NCI-H187 treated with DMSO at 0.1 percent for 48 hours (cell line): ENCODE results near the gene UBE2E2.
"Not testable (repeated sequence)": the region's sequence is repeated elsewhere in the genome, so short reads cannot be mapped to it uniquely, and the experiment has no call there.

Experiments used
- DNase-seq: peaks from one replicate; lab custom pipeline; 2025; lab: John Stamatoyannopoulos, UW

The UBE2E2 gene

DNA sequence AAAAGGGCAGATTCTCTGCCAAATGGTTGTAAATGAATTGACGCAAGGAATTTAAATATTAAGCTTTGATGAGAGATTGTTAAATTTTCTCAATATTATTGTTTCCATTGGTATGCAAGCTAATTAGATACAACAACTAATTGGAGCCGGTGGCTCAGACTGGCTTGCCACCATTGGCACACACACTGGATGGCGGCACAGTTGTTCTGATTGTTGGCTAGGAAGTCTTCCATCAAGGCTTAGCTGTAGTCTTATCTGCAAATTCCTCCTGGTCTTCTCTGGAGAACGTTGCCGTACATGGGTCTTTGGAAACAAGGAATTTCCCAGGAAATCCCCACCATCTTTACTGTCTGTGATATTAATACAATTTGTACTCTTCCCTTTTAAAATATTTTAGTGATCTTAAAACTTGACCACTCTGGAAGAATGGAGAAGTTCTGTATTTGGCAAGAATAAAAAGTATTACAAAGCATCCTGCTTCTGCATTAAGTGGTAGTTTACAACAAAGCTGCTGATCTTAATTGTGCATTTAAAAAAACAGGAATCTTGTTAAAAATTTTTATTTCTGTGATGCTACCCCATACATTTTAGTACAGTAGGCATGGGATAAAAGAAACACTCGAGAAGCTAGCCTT is 126.5 kb downstream of the UBE2E2 start:
- no peak for DNase-seq

DNA sequence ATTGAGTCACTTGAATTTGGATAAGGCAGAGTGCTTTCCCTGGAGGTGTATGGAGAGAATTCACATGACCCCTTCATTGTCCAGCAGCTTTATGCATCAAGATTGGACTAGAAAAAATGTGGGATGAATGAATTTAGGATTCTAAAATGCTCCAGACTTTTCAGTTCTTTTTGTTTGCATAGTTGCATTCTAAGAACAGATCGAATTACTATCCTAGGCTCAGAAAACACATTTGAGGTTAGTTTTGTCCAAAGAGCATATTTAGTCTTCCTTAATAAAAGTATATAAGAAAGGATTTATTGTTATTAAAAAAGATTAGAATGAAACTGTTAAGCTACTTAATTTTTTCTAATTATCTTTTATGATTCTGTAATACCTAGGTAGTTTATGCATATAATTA is 127.4 kb downstream of the UBE2E2 start:
- no peak for DNase-seq

DNA sequence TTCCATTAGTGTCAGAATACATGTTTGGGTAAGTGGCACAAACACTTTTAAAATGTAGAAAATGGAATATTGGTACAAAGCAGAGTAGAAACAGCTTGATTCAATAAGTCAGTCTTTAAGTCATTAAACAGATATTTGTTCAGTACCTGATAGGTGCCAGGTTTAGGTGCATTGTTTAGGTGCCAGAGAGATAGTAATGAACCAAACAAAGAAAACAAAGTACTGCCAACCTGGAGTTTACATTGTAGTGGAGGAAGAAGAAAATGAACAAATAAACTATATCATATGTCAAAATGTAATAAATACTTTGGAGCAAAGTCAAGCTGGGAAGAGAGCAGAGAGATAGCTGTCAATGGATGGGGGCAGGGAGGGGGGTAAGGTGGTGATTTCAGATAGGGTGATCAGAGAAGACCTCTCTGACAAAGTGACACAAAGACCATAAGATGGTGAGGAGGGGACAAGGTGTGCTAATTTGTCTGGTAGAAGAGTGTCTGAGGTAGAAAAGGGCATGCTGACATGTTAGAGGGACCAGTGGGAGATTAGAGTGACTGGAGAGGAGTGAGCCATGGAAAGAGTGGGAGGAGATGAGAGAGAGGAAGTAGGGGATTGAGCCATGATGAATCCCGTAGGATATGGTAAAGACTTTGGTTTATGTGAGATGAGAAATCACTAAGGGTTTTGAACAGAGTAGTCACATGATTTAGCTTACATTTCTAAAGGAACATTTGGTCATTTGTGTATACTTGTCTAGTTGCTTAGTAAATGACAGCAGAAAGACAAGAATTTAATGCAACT is 128.2 kb downstream of the UBE2E2 start:
- no peak for DNase-seq

DNA sequence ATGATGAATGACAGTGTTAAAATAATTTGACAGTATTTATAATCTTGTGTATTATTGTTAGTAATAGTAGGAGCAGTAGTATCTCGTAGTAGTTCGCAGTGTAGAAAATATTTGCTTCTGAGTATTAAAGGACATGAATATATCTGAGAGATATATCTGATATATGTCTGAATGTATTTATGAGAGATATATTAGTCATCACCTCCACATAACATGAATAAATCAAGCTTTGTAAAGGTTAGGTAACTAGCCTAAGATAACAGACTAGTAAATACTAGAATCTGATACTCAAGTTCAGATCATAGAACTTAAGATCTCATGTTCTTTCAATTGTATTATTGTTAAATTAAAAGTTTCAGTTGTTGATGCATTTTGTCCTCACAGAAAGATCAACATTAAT is 130.5 kb downstream of the UBE2E2 start:
- no peak for DNase-seq

DNA sequence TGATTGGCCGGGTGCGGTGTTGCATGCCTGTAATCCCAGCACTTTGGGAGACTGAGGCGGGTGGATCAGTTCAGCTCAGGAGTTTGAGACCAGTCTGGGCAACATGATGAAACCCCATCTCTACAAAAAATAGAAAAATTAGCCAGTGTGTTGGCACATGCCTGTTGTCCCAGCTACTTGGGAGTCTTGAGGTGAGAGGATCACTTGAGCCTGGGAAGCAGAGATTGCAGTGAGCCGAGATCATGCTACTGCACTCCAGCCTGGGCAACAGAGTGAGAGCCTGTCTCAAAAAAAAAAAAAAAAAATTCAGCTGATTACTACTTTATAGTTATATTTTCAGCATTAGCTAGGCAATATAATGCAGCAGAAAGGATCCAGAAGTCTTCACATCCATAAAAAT is 133.7 kb downstream of the UBE2E2 start:
- DNase-seq = not testable (repeated sequence)

DNA sequence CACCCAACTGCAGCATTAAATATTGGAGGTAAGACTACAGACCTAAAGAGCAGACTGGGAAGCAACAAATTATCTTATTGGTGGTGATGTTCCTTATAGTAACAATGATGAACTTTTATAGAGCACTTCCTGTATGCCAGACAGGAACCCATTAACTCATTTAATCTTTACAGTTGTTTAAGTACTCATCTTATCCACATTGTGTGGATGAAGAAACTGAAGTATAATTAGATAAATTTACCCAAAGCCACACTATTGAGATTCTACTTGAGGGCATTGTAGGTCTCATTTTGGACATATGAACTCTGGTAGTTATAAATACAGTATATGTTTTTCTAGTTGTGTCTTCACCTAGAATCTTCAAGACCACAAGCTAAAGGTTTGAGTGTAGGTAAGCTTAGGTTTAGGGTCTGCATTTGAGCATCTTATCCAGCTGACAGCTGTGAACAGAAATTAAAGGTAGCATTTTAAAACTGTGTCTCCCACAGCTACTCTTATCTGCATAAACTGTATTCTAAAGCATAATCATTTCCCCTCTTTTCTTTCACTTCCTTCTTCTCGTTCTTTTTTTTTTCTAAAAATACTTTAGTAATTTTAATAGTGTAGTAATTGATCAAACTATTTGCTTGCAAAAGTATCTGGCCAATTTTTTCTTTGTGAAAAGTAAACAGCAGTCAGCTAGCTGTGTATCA is 138.2 kb downstream of the UBE2E2 start:
- no peak for DNase-seq

DNA sequence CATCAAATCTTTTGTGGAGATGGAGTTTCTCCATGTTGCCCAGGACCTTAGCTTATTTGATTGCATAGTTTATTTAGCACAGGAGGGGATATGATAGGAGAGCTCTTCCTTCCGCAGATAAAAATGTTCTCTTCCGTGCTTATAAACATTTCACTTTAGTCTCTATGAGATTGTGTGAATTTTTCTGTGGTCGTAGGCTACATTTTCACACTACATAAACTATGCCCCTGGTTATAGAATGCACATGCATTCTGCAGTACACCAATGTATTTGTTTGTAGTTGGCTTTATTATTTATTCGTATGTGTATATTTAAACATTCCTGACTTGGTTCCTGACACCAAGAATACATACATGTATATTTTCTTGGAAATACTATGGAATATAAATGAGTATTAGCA is 139.2 kb downstream of the UBE2E2 start:
- DNase-seq = no peak

DNA sequence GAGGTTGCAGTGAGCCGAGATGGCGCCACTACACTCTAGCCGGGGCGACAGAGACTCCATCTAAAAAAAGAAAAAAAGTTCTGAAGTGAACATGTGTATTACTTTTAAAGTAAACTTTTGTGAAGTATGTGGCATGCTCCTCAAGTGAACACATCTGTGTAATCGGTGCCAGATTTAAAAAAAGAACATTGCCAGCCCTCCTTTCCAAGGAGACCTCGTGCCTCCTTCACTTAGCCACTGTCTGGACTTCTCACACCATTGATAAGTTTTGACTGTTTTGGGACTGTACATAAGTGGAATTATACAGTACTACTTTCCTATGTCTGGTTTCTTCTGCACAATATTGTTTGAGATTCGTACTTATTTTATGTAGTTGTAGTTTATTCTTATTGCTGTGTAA is 140.4 kb downstream of the UBE2E2 start:
- no peak for DNase-seq

GRCh38 chr3:23344886-23345285 is 141.8 kb downstream of the UBE2E2 start:
- DNase-seq = no peak

DNA sequence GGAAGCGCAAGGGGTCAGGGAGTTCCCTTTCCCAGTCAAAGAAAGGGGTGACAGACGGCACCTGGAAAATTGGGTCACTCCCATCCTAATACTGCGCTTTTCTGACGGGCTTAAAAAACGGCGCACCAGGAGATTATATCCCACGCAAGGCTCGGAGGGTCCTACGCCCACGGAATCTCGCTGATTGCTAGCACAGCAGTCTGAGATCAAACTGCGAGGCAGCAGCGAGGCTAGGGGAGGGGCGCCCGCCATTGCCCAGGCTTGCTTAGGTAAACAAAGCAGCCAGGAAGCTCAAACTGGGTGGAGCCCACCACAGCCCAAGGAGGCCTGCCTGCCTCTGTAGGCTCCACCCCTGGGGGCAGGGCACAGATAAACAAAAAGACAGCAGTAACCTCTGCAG is 146.3 kb downstream of the UBE2E2 start:
- not testable (repeated sequence) for DNase-seq

- no peak for DNase-seq
Observed at GRCh38 chr3:23356169-23356568, 153.0 kb downstream of the UBE2E2 start.

DNA sequence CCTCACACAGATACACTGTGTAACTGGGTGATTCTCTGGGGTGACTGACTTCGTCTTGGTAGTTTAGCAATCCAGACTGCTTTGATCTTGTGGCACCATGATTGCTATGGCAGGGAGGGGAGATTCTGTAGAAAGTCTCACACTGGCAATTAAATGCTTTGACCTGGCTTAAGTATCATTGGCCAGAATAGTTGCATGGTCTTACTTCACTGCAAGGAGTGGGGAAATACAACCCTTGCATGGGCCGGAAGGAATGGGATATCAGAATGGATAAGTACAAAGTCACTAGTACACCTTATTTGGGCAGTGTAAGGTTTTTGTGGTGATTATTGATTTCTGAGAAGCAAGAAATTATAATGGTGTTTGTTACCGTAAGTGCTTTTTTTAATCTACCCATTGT is 153.8 kb downstream of the UBE2E2 start:
- DNase-seq = no peak

GRCh38 chr3:23359116-23359515 is 156.0 kb downstream of the UBE2E2 start:
- no peak for DNase-seq

GRCh38 chr3:23365066-23365465 is 161.9 kb downstream of the UBE2E2 start:
- no peak for DNase-seq

- DNase-seq = no peak
Observed at GRCh38 chr3:23368731-23369130, 165.6 kb downstream of the UBE2E2 start.

GRCh38 chr3:23372285-23372684 is 169.2 kb downstream of the UBE2E2 start:
- no peak for DNase-seq

DNA sequence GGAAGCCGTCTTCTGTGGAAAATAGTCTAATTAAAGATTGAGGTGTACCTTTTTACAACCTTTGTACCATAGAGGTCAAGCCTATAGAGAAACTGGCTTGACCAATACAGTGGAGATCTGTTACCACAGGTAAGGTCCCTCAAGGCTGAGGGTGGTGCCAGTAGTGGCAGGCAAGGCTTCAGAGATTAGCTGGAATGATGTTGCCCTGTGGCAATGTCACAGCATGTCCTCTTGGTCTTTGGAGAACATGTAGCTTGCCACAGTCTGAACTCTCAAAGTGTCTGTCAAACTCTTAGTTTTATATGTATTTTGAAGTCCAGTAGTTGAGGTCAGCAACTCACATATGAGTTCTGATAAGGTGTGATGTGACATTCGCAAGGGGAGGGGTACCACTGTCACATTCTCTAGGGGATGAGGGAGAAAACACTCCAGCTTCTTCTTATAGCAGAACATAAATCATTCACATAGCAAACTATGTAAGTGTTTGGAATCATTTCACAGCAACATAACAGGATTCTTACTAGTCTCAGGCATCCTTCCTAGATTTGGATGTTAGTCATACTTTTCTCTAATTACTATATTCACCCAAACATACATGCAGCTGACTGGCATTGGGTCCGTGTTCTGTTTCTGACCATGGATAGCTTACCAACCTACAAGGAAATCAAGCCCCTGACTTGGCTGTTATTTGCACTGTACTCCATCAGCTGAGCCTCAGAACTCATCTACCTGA is 173.6 kb downstream of the UBE2E2 start:
- DNase-seq = no peak

DNA sequence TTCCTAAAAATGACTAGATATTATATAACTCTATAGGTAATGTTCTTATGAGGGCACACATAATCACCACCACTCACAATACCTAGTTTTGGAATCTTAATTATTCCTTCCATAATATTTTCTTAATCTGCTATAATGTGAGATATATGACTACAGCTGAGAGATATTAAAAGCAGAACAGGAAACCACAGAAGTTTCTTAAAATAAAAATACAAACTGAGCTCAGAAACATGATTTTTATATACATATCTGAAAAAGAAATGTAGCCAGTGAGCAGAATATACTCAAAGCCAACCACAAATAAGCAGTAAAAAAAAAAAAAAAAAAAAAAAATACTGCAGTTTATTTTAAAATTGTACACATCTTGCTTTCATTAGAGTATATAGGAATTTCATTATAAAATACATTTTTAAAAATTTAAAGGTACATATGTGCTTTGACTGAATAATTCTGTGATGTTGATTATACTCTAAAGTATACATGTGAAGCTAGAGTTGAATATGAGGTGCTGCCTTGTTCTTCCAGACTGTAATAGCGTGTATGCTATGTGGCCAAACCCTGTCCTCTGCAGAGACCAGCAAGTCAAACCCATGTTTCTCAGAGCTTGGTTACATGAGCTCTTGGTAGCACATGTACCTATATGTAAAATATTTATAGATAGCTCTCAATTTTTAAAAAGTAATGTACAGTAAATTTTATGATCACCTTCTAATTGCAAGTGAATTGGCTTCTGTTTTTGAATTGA is 175.0 kb downstream of the UBE2E2 start:
- DNase-seq = no peak

- no peak for DNase-seq
Observed at GRCh38 chr3:23383875-23384274, 180.7 kb downstream of the UBE2E2 start.

- no peak for DNase-seq
Observed at GRCh38 chr3:23385327-23385726, 182.2 kb downstream of the UBE2E2 start.

GRCh38 chr3:23387286-23387918 is 184.3 kb downstream of the UBE2E2 start:
- DNase-seq = no peak
